HG03571 (cell line): ENCODE results near the gene ELFN1.

Experiments
- ATAC-seq: cut with Tn5 transposase; IDR thresholded peaks from one replicate; pipeline ENCODE4 v1.9.1; 2021; ENCODE audit not compliant: unreplicated experiment

Gene ELFN1

GRCh38 chr7:1669954-1670893 is at the start of gene ELFN1:
TSS of gene ELFN1 (plus strand) at chr7:1670277. CDS start at chr7:1744597, 74,320 bp downstream.
- no peak for ATAC-seq

GRCh38 chr7:1620835-1621234 is 49.2 kb upstream of the ELFN1 start:
- no peak for ATAC-seq

- ATAC-seq = no peak
Measured at GRCh38 chr7:1621718-1622117, 48.4 kb upstream of the ELFN1 start.

GRCh38 chr7:1622441-1622840 is 47.6 kb upstream of the ELFN1 start:
- ATAC-seq = no peak

GRCh38 chr7:1623810-1624209 is 46.3 kb upstream of the ELFN1 start:
- ATAC-seq = no peak

GRCh38 chr7:1624999-1625927 is 44.8 kb upstream of the ELFN1 start:
- ATAC-seq = no peak

- ATAC-seq = no peak
Measured at GRCh38 chr7:1626769-1627168, 43.3 kb upstream of the ELFN1 start.

- ATAC-seq = no peak
Measured at GRCh38 chr7:1630700-1631336, 39.3 kb upstream of the ELFN1 start.

- no peak for ATAC-seq
Measured at GRCh38 chr7:1631678-1632077, 38.4 kb upstream of the ELFN1 start.

- ATAC-seq = no peak
Measured at GRCh38 chr7:1632506-1632905, 37.6 kb upstream of the ELFN1 start.

GRCh38 chr7:1632916-1633785 is 36.9 kb upstream of the ELFN1 start:
- ATAC-seq = no peak

- no peak for ATAC-seq
Measured at GRCh38 chr7:1635401-1635800, 34.7 kb upstream of the ELFN1 start.

GRCh38 chr7:1637155-1637554 is 32.9 kb upstream of the ELFN1 start:
- no peak for ATAC-seq

- ATAC-seq = no peak
Measured at GRCh38 chr7:1638215-1638661, 31.8 kb upstream of the ELFN1 start.

- no peak for ATAC-seq
Measured at GRCh38 chr7:1639071-1639470, 31.0 kb upstream of the ELFN1 start.

GRCh38 chr7:1639532-1640175 is 30.4 kb upstream of the ELFN1 start:
- no peak for ATAC-seq

- ATAC-seq = no peak
Measured at GRCh38 chr7:1640376-1641172, 29.5 kb upstream of the ELFN1 start.

- ATAC-seq = no peak
Measured at GRCh38 chr7:1641173-1641572, 28.9 kb upstream of the ELFN1 start.
